HG03342 (cell line): ENCODE measurements around the gene GPR37L1.
"Not testable (repeated sequence)": the region's sequence is repeated elsewhere in the genome, so short reads cannot be mapped to it uniquely, and the experiment has no call there.

Experiments
- ATAC-seq: cut with Tn5 transposase; IDR thresholded peaks from one replicate; pipeline ENCODE4 v1.9.1; 2021; ENCODE audit warnings: mild to moderate bottlenecking, moderate library complexity; ENCODE audit not compliant: unreplicated experiment

Gene GPR37L1

DNA sequence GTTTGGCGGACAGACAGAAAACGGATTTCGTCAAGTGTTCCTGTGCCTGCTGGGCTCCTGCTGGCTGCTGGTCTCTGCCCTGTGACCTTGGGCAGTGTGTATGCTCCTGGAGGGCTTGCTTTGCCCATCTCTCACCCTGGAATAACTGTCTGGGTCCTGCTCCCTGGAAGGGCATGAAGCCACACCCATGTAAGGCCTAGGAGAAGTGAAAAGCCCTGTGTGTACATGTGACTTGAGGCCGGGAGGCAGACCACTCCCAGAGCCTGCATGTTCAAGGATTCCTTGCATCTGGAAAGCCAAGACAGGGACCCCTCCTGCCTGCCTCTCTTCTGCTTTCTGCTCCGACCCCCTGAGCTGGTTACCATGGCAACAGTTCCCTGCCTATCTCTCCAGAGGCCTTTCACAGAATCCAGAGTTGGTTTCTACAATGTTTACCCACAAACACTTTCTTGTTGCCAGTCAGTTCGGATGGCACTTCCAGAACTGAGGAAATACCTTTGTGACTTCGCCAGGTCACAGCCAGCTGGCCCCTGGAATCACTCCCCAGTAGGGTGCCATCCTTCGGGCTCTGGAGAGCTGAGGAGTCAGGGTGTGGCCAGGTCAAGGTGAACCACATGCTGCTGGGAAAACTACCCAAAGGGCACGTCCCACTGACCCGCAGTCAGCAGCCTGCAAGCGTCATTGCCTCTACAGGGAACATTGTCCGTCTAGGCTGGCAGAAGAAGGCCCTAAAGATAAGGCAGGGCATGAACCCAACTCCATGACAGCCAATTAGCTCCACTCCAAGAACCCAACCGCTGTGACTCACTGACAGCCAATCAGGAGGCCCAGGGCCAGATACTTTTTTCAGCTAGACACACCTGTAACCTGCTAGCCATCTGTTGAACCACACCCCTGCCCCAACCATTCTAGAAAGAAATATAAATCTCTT lies 14.7 kb upstream of the GPR37L1 start:
- ATAC-seq = no peak

DNA sequence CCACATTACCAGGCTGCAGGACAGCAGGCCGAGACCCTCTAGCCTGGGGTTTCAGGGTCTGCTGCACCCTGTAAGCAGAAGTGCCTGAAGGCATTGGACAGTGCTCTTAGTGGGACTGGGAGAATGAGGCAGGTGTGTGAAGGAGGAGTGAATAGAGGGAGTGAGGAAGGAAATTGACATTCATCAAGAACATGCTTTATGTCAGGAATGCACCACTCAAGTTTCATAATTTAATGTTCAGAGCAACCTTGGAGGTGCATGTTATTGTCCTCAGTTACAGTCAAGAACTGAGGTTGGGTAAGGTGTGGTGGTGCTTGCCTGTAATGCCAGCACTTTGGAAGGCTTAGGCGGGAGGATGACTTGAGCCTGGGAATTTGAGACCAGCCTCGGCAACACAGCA lies 11.7 kb upstream of the GPR37L1 start:
- no peak for ATAC-seq

DNA sequence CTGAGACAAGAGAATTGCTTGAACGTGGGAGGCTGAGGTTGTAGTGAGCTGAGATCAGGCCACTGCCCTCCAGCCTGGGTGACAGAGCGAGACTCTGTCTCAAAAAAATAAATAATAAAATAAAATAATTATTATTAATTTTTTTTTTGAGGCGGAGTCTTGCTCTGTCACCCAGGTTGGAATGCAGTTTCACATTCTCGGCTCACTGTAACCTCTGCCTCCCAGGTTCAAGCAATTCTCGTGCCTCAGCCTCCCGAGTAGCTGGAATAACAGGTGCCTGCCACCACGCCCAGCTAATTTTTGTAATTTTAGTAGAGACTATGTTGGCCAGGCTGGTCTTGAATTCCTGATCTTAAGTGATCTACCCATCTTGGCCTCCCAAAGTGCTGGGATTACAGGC lies 11.1 kb upstream of the GPR37L1 start:
- ATAC-seq = not testable (repeated sequence)

DNA sequence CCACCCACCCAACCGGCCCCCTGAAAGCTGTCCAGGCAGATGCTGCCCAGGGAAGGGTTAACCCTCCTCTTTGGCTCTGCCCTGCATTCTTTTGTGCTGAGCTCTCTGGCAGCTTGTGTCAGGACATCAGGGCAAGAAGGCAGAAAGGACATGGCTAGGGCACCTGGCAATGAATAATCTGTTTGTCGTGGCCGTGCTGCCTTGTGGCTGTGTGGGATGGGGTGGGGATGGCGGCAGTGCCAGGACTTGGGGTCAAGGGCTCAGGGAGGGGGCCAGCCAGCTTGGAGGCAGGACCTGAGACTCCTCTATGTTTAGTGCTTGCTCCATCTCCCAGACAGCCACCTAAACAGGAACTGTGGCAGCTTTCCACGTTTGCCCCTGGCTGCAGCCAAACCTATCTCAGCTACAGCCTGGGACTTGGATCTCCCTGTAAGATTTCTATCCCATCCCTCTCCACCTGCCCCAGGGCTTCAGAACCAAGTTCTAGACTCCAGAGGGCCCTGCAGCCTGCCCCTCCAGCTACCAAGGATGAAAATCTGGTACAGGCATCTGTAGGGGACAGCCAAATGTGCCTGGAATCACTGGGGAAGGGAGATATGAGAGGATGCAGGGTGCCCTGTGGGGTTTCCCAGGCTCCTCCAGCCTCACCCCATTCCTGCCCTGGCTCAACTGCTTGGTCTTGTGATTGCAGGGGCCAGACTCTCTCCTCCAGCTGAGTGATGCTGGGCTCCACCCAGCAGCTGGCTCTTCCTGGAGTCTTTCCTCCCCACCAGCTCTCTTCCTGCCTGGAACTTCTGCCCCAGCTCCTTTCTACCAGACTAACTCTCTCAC lies 9.6 kb upstream of the GPR37L1 start:
- ATAC-seq = no peak

DNA sequence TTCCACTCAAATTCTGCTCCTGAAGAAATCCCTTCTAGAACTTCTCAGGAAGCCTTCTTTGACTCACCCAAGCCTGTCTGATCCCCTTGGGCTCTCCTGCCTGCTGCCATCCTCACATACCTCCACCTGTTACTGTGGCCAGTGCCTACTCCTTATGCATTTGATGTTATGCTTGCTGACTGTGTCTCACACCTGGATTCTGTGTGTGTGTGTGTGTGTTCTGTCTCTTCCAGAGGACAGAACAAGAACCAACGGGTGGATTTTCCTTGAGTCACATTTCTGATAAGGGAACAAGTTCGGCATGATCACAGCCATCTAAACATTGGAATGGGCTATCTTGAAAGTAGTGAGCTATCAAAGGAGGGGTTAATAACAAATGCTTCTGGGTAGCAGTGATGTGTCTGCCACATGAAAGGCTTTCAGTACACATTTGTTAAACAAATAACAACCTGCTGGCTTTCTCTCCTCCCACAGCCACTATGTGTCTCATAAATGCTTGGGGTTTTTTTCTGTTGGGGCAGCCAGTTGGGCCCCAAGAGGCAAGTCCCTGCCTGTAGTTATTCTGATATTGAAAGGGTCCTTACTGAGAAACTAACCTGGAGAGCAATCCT lies 8.9 kb upstream of the GPR37L1 start:
- no peak for ATAC-seq

DNA sequence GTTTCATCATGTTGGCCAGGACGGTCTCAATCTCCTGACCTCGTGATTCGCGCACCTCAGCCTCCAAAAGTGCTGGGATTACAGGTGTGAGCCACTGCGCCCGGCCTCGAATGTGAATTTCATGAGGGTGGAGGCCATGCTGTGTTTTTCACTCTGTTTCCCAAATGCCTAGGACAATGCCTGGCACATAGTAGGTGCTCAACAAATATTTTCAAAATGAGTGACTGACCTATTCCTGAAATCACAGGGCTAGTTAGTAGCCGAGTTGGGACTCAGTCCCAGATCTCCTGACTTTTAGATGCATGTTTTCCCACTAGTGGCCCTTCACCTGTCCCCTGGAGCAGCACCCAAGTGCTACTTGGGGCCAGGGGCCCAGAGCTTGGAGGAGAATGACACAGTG lies 6.4 kb upstream of the GPR37L1 start:
- no peak for ATAC-seq

DNA sequence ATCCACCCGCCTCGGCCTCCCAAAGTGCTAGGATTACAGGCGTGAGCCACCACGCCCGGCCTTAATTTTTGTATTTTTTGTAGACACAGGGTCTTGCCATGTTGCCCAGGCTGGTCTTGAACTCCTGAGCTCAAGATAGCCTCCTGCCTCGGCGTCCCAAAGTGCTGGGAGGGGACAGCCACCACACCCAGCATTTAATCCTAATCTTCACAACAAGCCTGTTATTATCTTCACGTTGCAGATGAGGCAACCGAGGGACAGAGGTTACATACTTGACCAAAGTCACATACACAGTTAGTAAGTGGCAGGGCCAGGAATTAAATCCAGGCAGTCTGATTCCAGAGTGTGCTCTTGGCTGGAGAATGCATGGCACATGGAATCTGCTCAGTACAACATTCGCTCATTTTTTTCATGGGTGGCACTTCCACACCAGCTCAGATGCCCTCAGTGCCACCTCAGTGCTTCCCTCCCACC lies 4.8 kb upstream of the GPR37L1 start:
- no peak for ATAC-seq

DNA sequence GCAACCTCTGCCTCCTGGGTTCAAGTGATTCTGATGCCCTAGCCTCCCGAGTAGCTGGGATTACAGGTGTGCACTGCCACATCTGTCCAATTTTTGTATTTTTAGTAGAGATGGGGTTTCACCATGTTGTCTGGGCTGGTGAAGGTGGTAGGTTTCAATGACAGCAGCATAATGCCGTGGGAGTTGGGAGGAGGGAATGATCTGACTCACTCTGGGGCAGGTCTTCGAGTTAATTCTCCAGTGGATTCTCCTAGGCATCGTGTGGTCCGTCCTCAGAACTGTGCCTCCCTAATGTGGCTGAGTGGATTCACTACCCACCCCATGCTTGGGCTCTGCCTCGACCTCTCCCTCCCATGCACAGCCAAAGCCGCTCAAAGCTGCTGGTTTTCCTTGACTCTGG lies 1.7 kb upstream of the GPR37L1 start:
- ATAC-seq = no peak

DNA sequence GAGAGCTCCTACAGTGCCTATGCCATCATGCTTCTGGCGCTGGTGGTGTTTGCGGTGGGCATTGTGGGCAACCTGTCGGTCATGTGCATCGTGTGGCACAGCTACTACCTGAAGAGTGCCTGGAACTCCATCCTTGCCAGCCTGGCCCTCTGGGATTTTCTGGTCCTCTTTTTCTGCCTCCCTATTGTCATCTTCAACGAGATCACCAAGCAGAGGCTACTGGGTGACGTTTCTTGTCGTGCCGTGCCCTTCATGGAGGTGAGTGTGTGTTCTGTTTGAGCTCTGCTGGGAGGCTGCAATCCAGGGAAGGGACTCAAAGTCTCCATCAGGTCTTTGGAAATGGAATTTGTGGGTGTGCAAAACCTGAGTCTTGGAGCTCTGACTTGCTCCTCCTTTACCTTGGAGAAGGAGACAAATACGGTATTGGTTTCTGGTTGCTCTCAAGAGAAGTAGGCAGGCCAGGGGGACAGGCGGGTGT lies 658 bp downstream of the GPR37L1 start:
- no peak for ATAC-seq

DNA sequence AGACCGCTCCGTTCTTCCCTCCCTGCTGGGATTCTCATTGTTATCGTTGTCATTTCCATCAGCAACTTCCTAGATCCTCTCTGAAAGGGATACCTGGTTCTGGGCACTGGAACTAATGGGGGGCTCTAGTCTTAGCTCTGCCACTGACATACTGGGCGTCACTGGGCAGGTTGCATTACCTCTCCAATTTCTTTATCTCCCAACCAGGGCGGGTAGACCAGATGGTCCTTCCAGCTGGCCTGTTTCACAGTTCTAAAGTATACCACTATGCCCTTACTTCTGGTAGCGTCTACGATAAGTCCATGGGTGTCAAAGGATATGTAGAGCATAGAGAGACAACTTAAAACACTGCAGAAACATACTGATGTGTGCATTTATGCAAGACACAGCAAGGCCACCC lies 1.4 kb downstream of the GPR37L1 start:
- ATAC-seq = no peak

DNA sequence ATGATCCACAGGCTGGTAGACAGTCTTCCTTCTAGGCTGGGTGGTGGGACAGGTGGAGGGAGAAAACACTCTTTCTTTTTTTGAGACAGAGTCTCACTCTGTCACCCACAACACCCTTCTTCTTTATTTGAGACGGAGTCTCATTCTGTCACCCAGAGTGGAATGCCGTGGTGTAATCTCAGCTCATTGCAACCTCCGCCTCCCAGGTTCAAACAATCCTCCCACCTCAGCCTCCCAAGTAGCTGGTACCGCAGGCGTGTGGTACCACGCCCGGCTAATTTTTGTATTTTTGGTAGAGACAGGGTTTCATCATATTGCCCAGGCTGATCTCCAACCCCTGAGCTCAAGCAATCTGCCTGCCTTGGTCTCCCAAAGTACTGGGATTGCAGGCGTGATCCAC lies 2.9 kb downstream of the GPR37L1 start:
- ATAC-seq = no peak

DNA sequence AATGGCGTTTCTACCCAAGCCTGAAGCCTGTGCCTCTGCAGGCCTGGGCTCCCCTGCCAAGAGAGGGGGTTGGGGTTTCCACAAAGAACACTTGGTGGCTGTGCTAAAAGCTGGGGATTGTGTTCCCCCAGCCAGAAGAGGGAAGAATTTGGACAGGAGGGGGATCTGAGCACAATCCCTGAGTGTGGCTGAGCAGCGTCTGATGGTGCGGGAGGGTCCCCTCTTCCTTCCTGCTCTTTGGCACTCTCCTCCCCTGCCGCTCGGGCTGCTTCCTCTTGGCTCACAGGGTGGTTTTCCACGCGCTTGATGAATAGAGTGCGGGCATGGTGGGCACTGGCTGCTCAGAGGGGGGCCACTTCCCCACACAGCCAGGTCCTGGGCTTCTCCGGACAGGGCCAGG lies 3.7 kb downstream of the GPR37L1 start:
- no peak for ATAC-seq

DNA sequence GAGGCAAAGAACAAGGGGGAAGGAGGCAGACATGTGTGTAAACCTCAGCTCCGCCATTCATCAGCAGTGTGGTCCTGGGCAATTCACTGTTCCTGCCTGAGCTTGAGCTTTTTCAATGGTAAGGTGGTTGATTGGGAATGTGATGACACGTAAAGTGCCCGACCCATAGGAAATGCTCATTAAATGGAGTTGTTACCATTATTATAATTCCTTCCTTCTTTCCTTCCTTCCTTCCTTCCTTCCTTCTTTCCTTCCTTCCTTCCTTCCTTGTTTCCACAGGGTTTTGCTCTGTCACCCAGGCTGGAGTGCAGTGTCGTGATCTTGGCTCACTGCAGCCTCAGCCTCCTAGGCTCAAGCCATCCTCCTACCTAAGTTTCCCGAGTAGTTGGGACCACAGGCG lies 4.3 kb downstream of the GPR37L1 start:
- no peak for ATAC-seq

DNA sequence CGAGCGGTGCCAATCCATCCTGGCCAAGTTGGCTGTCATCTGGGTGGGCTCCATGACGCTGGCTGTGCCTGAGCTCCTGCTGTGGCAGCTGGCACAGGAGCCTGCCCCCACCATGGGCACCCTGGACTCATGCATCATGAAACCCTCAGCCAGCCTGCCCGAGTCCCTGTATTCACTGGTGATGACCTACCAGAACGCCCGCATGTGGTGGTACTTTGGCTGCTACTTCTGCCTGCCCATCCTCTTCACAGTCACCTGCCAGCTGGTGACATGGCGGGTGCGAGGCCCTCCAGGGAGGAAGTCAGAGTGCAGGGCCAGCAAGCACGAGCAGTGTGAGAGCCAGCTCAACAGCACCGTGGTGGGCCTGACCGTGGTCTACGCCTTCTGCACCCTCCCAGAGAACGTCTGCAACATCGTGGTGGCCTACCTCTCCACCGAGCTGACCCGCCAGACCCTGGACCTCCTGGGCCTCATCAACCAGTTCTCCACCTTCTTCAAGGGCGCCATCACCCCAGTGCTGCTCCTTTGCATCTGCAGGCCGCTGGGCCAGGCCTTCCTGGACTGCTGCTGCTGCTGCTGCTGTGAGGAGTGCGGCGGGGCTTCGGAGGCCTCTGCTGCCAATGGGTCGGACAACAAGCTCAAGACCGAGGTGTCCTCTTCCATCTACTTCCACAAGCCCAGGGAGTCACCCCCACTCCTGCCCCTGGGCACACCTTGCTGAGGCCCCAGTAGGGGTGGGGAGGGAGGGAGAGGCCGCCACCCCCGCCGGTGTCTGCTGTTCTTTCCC lies 5.3 kb downstream of the GPR37L1 start:
- no peak for ATAC-seq

DNA sequence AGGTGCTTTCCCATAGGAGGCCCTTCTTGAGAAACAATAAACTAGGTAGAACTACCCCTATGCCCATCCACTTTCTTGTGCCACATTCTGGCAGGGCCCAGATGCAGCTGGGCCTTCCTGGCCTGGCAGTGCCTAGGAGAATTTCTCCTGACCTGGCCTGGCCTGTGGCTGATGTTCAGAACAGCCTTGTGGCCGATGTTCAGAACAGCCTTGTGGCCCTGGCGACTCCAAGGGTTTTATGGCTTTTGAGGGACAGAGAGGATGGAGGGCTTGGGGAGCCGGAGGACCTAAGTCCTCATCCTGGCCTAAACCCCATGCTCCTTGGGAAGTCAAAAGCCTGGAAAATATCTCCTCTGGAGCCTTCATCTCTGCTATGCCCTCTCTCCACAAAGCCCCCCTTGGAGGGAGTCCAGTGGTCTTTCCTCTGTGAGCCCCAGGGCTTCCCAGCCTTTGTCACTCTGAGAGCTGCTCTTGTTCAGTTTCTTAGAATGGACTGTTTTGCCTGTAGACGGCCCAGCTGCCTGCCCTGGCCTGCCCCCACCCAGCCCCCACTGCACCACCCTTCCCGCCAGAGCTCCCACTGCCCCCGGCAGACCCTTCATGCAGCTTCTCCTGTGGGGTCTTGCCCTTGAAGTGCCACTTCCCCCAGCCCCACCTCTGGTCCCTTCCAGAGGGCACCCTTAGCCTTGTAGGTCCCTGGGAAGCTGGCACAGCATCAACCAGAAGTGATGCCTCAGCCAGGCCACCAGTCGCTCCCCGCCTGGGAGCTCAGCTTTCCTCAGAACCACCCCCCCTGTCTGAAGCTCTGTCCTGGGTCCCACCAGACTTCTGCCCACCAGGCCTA lies 7.0 kb downstream of the GPR37L1 start:
- ATAC-seq = no peak

DNA sequence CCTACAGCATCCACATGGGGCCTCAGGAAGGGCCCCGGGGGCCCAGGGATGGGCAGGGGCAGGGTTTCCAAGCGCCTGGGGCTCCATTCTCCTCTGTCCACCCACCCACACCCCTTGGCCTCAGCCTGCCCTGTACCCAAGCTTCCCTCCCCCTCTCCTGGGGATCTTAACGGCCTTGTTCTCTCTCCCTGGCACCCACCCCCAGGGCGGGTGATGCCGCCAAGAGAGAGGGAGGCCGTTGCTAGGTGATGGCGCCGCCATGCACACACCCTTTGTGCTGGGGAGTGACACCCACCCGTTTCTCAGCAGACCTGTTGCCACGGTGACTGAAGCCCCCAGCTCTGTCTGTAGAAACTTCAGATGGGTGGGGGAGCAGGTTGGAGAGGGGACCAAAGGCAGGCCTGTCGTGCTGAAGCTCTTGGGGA lies 7.6 kb downstream of the GPR37L1 start:
- ATAC-seq = no peak

DNA sequence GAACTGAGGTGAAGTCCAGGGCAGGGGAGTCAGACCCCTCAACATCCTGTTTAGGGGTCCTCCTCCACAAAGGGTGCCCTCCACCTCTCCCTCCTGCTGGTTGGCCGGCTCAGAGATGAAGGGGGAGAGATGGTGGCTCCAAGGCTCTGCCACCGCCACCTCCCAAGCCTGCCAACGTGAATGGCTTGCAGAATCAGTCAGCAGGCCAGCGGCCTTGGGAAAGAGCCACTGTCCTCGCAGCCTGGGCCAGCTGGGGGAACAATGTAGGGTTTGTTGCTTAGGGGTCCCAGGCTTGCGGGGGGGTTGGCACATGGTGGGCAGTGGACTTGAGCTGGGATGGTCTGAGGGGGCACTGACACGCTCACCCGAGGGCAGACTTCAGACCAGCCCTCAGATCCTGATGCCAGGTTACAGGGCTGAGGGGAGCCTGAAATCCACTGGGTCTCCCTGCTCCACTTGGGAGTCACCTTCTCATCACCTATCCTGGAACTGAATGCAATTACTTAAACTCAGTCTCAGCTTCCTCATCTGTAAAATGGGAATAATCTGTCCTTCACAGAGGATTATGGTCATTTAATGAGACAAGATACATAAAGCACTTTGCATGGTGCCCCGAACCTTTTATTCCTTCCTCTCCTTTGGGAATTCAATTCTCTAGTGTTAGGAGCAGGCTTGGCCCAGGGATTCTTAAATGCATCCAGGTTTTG lies 8.3 kb downstream of the GPR37L1 start:
- ATAC-seq = no peak

DNA sequence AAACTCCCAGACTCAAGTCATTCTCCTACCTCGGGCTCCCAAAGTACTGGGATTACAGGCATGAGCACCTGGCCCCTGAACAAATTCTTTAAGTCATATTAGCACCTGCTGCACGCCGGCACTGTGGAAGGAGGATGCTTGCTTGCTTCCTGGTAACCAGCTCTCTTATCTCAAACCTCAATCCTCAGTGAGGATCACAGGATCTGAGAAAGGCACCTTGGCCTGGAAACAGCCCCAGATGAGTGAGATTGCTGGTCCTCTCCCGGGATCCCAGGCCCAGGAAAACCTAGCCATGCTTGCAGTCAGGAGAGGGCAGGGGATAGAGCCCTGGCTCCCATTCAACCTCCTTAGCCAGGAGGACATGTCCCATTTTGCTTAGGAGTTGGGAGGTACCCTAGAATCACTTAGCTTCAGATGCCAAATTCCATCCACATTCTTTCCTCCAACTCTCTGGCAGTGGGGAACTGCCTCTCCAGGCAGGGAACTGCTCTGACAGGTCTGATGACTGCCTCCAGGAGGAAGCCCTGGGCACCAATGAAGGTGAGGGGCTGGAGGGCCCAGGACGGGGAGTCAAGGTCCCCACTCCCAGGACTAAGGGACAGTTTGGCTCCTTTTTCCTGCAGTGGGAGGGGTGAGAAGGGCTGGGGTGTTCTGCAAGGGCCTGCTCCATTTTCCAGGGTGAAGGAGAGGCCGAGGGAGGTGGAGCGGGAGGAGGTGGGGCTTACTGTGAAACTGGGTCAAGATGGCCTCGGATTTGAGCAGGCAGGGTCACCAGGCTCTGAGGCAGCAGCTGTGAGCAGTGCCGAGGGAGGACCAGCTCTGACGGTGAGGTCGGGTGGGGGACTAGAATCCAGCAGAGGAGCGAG lies 9.5 kb downstream of the GPR37L1 start:
- no peak for ATAC-seq
